Stimulated activated CD8-positive, alpha-beta memory T cell treated with anti-CD3 and anti-CD28 coated beads, Interleukin-4, amount 100 ng/mL, for 1 hour (primary cell): ENCODE results near the gene DENND1A.

ENCODE experiments used
- DNase-seq, 2 donors: peaks; one replicate each; pipeline ENCODE4 v3.0.0-alpha.2; 2020; ENCODE audit warnings: low read depth in 2 of 2, low spot score in 1 of 2

Gene DENND1A

GRCh38 chr9:123776708-123777537, 153.0 kb downstream of the DENND1A start:
- DNase-seq: no peak

DNA sequence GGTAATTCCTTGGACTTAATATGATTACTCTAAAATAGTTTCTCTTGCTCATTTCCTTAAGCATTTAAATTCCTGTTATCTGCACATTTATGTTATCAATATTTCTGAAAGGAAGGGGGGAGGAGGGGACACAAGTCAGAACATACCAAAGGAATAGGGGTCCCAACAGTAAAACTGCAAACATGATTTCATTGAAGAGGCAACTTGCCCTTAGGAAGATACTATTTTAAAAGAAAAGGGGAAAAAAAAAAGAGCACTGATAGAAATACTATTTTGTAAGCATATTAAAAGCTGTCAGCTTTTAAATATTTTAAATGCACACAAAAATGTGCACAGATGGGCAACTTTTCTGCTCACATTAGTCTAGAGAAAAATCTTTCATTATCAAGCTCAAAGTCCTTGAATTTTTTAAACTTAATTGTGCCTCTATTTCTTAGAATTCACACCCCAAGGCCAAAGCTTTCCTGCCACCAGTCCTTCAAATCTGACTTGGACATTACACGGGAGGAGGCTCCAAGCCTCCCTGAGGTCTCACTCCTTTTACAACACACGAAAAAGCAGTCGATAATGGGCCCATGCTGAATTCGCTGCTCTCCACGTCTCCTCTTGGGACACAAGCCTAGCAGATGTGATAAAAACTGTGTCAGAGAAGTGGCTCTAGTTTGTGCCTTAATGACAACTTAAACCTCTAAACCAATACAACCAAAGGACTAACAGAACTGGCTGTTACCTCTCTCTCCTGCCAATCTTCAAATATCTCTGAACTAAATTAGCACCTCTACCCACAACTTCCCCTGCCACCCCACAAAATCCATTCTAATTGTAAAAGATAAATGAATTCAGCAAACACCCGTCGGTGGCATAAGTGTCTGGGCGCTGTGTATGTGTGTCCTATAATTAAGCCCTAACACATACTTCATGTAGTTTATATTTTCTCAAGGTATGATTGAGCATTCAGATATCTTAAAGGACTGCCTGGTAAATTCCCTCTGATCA, 154.3 kb downstream of the DENND1A start:
- DNase-seq: no peak

DNA sequence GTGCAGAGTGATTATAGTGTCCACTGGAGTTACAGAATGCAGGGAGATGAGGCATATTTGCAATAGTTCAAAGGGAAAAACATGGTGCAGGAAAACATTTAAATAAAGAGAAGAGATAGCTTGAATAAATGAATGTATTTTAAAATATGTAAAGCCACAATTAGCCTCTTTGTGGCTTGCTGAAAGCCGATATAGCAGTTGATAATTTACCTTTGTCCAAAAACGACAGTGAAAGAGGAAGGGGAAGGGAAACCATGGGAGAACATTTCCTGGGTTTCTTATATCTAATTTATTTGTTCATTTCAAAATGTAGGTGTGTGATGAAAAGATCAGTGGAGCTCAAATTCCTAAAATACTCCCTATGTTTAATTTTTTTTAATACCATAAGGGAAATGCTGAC, 156.1 kb downstream of the DENND1A start:
- no peak for DNase-seq

DNA sequence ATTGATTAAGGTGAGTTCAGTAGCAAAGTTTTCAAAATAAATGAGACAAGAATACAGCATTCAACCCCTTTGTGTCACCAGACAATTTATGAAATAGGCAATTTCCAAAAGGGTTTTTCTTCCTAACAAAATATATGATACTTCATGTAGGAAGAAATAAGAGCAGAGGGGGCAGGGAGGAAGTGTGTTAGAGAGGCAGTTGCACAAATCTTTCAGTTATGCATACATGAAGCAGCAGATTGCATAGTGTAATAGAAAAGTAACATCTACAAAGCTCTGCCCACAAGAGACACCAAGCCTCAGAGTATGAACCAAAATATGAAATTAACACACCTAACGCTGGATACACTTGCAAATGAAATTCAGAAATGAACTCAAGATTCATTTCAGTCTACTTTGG, 157.0 kb downstream of the DENND1A start:
- no peak for DNase-seq

DNA sequence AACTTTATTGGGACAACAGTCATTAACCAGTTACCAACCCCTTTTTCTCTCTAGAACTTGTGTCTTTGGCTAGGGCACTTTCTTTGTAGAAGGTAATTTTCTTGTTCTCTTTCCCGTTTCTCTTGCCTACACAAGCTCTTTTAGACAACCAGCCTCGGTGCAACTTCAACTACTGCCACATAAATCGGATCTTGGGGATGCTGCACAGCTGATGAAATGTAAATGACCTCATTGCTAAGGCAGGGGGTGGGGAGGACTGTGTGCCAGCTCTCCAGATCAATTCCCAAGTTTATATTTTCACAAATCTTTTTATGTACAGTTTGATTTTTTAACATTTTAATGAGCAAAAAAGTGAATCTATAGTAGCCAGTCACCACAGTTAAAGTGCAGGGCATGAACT, 157.6 kb downstream of the DENND1A start:
- DNase-seq: no peak

DNA sequence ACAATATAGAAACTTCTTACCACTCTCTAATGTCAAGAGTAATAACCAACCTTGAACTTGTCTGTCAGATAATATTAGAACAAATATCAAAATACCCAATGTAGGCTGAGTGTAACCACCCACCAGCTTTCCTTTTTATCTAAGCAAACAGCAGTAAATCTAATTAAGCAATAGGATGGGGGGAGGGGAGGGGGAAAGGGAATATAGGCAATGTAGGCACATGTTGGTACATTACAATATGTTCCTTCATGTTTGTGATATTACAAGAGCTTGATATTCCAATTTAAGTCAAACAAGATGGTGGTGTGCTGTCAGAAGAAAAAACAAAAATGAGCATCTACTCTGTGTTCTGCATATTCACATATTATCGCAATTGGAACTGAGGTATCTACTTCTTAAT, 158.2 kb downstream of the DENND1A start:
- no peak for DNase-seq

DNA sequence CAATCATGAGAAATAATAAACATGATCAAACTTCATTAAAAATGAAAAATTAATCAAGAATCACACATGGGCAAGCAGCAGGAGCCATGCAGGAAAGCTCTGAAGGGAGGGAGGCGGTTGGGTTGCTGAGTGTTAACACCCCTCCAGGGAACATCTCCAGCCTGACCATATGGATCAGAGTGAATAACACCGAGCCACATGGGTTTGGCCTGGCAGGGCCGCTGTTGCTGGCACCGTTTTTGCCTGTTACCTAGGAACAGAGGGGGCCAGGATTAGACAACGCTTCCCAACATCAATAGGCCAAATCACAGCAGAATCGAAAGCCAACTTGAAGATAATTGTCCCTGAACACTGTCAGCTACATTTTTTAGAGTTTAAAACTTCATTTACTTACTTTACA, 160.2 kb downstream of the DENND1A start:
- DNase-seq: no peak

- DNase-seq: no peak
Observed at GRCh38 chr9:123763910-123764588, 165.9 kb downstream of the DENND1A start.

- DNase-seq: no peak
Observed at GRCh38 chr9:123761905-123762605, 167.9 kb downstream of the DENND1A start.

- no peak for DNase-seq
Observed at GRCh38 chr9:123757960-123758359, 172.0 kb downstream of the DENND1A start.

DNA sequence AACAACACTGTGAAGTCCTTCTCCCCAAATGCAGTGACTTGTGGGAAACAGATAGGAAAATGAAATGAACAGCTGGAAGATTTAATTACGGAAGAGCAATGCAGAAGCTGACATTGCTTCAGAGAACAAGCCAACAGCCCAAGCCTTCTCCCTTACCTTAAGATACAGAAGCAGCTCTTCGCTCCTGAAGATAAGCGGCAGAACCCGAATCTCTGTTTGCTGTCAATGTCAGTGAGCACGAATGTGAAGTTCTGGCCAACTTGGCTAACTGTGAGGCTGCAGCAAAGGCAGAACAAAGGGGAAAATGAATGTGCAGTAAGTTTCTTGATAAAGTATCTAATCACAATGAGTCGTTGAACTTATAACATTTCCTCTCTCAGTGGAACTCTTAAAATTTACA, 172.4 kb downstream of the DENND1A start:
- DNase-seq: no peak

- no peak for DNase-seq
Observed at GRCh38 chr9:123756484-123757106, 173.3 kb downstream of the DENND1A start.

DNA sequence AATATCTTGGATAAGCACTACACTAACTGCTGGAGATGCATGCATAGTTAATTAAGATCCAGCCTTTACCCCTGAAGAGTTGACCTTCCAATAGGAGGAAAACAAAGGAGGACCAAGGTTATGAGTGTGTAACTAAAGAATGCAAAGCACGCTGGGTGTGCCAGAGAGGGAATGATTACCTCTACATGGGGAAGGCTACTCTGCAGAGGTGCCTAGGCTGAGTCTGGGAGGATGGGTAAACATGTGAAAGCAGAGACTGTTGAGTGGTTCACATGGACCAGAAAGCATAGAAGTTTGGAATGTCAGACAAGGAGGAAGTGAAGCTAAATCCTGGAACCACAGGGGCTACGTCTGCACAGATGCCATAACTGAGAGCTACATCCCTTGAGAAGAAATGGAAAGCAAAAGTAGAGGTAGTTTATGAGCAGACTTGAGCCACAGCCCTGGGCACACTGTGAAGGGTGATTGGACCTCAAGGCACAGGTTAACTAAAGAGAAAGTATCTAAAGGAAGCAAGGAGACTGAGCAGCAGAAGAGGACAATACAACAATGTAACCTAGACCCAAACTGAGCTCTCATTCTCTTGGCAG, 176.2 kb downstream of the DENND1A start:
- no peak for DNase-seq

DNA sequence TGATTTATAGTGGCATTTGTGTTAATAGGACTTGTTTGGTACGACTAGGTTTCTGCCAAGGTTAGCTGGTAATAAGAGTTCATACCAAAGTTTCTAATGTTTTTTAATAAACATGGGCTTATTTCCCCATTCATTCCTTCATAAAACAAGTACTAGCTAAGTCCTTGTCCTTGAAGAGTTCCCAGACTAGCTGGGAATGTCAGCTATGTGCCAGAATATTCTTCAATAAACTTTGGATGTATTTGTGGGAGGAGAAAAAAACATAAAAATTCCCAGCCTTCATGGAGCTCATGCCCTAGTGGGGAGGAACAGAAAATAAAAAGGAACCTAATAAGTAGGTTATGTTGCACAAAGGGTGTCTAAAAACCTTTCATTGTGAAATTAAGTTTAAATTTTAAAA, 176.9 kb downstream of the DENND1A start:
- no peak for DNase-seq

DNA sequence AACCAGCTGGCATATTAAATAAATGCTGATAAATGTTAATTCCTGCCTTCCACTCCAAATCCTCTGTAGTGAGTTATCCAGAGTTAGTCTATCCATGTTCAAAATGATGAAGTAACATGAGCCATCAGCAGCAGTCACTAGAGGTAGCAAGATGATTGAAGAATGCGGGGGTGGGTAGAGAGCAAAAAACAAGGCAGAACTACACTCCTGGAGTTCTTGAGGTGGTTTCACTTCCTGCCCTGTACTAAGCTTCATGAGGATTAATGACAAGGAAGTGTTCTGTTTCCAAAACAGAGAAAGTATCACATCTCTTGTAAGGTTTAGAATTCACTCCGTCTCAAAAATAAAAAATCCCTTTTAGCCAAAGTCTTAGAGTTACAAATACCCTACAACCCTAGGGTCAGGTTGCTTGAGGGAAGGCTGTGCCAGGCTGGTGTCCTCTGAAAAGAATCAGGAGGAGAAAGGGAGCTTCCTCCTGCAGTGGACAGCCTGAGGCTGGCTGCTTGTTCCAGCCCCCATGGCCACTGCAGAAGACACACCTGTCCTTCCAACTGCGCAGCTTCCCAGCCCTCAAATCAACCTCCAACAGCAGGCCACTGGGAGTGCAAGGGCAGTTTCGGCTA, 180.2 kb downstream of the DENND1A start:
- DNase-seq: no peak

GRCh38 chr9:123746765-123747164, 183.2 kb downstream of the DENND1A start:
- DNase-seq: no peak

GRCh38 chr9:123745933-123746332, 184.0 kb downstream of the DENND1A start:
- no peak for DNase-seq

GRCh38 chr9:123745451-123745850, 184.5 kb downstream of the DENND1A start:
- DNase-seq: no peak

GRCh38 chr9:123743737-123744136, 186.2 kb downstream of the DENND1A start:
- no peak for DNase-seq
